Endometrial microvascular endothelial cells (primary cell): ENCODE results near the gene SMIM43. TPM values are rescaled to one million over a fixed set of nuclear protein-coding genes. Genes with fewer than 3 reads are reported as not detected.

Source experiments
- in situ Hi-C: cut with HindIII; loops from 2 replicates; pipeline ENCODE4 v1.10.0; 2017; ENCODE audit warnings: low sequenced_read_pairs, low pct_unique_long_range_greater_than_20kb; ENCODE audit errors: inconsistent ontology term
- total RNA-seq: library from RNA; depleted of rRNA; stranded (reverse); fragments of >200 nt; gene quantifications from one replicate; pipeline ENCODE4 v1.2.3, GENCODE V29; 2015; ENCODE audit errors: inconsistent ontology term

The SMIM43 gene
- 2.6 TPM for total RNA-seq

DNA sequence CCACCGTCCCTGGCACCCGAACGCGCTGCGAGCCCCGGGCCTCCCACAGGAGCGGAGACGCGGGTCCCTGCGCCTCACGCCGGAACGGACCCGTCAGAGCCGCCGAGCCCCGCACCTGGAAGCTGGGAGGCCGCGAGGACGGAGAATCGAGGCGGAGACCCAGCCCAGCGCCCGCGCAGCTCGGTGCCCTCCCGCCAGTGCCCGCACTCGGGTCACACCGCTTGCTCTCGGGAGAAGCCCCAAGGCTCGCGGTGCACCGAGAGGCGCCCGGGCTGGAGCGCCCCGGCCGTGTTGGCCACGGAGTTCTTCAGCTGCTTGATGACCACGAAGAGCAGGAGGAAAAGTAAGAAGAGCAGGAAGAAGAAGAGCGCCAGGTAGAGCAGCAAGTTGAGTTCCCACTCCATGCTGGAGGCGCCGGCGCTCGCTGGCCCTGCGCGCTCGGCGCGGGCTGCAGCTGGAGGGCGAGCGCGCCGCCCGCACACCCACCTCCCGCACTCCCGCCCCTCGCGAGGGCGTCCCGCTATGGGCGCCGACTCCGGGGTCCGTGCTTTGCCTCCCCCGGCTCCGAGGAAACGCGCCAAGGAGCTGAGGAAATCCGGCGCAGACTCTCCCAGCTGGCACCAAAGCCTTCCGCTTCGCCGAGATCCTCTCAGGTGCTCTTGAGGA is at the start of gene SMIM43:
Gene SMIM43 (minus strand): TSS at position 463 of the 666 bp plus-strand sequence. CDS start 59 bp downstream, at position 404.
- in situ Hi-C loops: no loop called here

DNA sequence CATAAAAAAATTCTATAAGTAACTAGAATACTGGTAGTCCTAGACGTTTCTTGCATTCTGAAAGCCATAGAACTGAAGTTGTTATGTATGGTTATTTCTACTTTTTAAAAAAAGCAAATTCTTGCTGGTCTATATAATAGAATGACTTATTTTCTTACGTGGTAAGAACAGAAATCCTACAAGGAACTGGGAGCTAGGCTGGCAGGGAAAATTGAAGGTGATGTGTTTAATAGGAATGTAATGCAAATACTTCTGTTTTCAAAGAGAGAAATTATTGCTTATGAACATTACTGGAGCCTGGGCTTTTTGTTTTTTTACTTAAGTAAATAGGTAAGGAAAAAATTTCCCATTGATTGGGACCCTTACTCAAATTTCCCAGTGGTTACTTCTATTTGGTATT is 49.8 kb upstream of the SMIM43 start:
- in situ Hi-C loops: no loop called here

DNA sequence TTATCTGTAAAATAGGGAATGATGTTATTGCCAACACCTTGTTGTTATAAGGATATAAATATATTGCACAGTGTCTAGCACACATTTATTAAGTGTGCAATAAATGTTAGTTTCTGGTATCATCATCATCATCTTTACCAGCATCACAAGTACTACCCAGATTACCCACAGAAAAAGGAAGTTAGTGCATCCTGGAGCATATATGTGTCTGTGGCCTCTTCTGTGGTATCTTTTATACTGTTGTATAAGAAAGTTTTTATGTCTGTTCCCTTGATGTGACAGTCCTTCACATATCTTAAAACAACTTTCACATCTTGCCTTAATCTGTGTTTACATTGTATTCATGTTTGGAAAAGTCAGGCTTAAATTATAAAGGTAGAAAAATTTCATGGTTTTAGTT is 46.2 kb upstream of the SMIM43 start:
- in situ Hi-C loops: no loop called here

DNA sequence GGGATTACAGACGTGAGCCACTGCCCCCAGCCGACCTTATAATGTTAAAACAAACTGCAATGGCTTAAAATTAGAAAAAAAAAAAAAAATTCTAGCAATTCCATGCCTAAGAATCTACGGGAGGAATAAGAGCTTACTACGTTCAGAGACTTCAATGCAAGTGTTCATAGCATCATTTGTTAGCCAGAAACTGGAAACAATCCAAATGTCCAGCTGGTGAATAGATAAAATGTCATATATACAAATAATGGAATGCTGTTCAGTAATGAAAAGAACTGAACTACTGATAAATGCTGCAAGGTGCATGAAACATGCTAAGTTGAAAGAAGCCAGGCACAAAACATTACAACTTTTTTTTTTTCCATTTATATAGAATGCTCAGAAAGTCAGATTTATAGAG is 41.4 kb upstream of the SMIM43 start:
- in situ Hi-C loops: no loop called here

DNA sequence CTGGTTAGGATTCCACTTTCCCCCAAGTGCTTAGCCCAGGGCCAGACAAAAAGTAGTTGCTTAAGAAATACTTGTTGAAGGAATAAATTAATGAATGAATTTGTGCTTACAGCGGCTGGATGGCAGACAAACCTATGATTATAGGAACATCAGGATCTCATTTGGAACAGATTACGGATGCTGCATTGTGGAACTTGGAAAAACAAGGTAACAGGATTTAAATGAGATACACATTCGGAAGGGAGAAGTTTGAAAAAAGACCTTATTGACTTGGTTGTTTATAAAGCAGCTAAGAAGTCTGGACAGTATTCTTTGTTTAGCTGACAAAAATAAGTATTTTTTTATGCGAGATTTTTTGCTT is 36.7 kb upstream of the SMIM43 start:
- in situ Hi-C loops: no loop called here

DNA sequence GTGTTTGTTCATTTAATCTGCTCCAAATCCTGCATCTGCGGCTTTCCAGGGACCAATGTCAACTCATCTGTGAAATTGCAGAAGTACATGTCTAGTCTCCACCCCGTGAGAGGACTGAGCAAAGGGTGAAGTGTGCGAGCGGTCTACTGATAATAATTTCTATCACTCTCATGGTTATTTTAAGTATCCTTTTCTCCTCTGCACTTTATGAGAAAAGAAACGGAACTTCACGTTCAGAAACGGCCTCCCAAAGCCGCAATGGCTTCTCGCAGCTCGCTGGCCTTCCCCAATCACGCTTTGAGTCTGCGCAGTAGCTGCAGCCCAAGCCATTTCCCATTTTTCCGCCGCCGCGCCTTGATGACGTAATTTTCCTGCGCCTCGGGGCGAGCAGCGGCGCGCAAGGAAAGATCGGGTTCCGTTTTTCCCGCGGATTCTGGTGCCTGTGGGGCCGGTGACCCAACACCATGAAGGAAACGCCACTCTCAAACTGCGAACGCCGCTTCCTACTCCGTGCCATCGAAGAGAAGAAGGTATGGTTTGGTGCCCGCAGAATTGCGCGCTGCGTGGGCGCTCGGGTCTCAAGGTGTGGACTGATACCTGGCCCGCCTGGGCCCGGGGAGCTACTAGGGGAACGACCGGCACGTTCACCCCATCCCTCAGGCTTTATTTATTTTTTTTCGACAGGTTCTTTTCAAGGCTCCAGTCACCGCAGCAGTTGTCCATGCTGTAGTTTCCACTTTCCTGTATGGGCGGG is 36.2 kb upstream of the SMIM43 start, which contains the start of gene EXOSC9:
Gene EXOSC9 (plus strand): TSS at position 363 of the 754 bp plus-strand sequence. CDS start 102 bp downstream, at position 465.
- in situ Hi-C loops: no loop called here

DNA sequence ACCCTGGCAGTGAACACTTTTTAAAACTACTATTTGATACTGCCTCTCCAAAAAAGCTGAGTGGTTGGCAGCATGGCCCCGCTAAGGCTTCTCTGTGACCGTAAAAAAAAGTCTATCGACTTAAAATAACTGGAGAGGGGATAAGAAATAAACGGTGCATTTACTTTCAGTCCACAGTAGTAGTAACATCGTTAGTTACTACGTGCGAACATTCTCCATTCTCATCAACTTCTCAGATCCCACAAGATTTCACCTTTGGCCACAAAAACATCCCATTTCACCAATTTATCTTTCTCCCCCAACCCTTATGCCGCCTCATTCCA is 35.6 kb upstream of the SMIM43 start:
- in situ Hi-C loops: no loop called here

DNA sequence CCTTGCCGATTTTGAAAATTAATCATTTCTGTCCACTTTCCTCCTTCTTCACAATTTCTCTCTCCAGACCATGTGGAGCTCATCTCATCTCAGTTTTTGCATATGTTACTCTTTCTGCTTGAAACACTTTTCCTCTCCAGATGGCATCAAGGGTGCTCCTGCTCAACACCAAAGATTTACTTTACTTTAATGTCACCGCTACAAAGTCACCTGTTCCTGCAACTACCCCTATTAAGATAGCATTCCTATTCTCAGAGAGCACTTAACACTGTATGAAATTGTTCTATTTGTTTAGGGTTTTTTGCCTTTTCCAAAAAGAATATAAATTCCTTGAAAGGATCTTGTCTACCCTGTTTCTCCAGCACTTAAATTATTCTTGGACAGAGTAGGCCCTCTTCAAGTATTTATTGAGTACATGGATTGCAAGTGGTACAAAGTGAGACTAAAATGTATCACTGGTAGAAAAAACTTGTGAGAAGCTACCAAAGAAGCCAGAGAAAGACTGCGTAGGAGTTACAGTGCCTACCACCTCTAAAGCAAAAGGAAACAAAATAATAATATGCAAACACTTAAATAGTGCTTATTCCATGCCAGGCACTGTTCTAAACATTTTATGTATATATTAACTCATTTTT is 35.0 kb upstream of the SMIM43 start:
- in situ Hi-C loops: no loop called here

DNA sequence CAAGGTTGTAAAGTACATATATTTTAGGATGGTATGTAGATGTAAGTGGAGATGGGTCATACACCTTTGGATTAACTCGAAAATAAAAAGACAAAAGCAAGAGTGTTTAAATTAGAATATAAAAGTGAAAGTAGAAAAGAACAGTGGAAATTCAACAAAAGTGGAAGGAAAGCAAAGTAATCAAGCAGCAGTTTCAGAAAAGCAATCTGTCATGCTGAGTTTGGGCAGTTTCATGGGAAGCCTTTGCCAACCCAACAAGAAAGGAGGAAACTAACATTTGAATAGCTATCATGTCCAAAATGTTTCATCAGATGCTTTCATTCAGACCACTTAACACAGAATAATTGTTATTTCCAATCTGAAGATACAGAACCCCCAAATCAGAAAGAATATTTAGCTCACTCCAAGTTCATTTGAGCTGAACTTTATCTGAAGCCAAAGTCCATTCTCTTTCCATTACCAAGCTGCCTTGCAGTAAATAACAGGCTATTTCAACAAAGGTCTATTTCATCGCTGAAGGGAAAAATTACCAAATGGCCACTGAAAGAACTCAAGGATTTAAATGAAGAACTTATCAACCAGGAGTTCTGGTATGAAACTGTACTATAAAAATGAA is 34.4 kb upstream of the SMIM43 start:
- in situ Hi-C loops: no loop called here

DNA sequence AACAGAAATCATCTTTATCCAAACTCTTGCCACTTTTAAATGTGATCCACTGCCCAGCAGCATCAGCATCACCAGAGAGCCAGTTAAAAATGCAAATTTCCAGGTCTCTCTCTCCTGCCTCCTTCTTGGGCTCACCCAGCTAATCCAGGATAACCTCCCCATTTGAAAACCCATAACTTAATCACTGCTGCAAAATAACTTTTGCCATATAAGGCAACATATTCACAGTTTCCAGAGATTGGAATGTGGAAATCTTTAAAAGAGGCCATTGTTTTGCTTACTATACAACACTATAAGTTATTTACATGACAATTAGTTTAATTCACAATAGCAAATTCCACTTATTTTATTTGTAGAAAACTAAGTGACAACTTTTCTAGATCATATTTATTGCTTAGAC is 31.3 kb upstream of the SMIM43 start:
- in situ Hi-C loops: no loop called here

DNA sequence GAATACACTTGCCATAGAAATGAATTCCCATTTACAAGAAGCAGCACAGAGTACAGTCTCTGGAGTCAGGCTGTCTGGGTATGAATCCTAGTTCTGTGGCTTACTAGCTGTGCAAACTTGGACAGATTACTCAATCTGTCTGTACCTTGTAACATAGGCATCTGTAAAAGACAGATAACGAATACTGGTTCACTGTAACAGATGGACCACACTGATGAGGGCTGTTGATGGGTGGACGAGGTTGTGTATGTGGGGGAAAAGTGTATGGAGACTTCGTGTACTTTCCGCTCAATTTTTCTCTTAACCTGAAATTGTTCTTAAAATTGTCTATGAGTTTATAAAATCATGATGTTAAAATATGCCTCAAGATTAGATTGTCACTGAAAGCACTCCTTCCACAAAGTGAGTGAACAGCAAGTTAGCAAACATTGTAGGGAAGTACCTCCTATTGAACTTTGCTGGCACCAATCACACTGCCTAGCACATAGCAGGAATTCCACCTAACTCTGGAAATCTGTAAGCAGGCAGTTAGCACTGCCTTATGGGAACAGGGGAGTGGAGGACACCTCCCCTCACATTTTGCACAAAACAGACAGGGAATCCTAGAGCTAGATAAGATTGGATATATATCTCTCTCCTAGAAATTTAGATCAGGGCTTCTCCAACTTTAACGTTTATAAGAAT is 29.7 kb upstream of the SMIM43 start:
- in situ Hi-C loops: no loop called here

DNA sequence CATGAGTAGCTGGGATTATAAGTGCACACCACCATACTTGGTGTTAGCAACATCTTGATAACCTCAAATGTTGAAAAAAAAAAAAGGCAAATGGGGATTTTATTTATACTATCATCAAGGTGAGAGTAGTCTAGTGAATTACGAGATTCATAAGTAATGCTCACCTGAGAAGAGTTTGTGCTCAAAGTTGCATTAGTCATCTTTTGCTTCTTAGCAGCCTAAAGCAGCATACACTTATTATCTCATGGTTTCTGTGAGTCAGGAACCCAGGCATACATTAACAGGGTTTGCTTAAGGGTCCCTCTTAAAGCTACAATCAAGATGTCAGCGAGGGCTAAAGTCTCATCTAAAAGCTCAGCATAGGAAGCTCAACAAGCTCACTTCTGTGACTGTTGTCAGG is 28.0 kb upstream of the SMIM43 start:
- in situ Hi-C loops: no loop called here

DNA sequence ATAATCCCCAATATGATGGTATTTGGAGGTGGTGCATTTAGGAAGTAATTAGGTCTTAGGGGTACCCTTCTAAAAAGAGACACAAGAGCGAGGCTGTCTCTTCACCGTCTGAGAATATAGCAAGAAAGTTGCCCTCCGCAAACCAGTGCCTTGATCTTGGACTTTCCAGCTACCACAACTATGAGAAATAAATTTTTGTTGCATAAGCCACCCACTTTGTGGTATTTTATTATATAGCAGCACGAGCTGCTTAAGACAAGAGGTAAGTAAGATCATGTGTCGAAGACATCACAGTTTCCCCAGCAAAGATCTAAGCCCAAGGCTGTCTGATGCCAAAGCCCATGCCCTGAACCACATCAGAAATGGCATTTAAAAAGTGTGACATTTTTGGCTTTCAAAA is 26.5 kb upstream of the SMIM43 start:
- in situ Hi-C loops: no loop called here

DNA sequence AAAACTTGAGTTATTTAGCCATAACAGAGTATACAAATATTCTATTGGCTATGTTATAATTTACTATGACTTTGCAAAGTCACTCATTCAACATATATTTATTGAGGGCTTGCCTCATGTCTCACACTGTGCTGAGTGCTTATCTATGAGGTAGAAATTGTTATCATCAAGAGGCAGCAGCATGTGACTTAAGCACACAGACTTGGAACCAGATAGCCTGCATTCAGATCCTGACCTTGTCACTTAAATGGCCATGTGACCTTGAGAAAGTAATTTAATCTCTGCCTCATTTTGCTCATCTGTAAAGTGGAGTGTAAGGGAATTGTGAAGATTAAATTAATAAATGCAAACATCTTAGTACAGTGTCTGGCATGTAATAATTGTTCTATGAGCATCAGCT is 26.0 kb upstream of the SMIM43 start:
- in situ Hi-C loops: no loop called here

DNA sequence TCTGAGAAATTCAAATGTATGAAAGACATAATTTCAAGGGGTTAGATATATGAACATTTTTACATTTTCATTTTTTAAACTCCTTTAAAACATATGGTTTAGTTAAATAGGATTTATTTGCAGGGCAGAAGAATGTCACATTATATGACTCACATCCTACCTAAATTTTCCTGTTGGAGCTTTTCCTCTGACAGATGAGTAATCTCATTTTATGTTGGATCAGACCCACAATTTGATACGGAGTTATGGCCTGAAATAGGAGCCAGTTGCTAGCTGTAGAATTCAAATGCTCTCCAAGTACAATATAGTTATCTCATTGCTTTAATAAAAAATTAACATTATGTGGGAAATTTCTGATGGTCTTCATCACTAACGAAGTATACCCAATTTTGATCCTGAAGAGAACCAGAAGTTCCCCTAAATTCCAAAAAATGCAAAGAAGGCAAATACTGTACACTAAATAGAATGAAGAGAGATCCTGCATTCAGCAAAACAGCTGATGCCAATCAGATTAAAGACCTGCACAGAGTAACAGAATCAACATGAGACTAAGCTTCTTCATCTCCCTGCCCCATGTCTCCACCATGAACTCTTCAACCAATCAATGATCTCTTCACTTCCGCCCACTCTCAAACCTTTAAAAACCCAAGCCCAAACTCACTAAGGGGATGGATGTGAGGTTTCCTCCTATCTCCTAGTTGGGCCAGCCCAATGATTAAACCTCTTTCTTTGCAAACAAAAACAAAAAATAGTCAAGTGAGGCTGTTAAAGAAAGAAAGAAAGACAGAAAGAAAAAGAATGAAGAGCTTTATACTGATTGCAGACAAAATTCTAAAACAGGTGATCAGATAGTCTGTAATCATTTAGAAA is 25.2 kb upstream of the SMIM43 start:
- in situ Hi-C loops: loop anchor here (10.0 kb wide), 1 partner anchor 75 kb away; no protein-coding TSS in a partner anchor

DNA sequence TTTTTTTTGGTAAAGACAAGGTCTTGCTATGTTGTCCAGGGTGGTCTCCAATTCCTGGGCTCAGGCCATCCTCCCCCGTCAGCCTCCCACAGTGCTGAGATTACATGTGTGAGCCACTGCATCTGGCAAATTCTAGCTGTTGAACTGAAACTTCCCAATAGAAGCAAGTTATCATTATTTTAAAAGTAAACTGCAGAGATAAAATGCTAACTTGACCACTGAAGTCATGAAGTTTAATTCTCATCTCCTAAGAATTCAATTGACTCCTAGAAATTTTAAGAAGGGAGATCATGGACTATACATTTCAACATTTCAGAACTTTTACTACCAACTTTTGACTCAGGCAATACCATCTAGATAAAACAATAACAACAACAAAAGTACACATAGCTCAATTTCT is 24.5 kb upstream of the SMIM43 start:
- in situ Hi-C loops: loop anchor here (10.0 kb wide), 1 partner anchor 75 kb away; no protein-coding TSS in a partner anchor

DNA sequence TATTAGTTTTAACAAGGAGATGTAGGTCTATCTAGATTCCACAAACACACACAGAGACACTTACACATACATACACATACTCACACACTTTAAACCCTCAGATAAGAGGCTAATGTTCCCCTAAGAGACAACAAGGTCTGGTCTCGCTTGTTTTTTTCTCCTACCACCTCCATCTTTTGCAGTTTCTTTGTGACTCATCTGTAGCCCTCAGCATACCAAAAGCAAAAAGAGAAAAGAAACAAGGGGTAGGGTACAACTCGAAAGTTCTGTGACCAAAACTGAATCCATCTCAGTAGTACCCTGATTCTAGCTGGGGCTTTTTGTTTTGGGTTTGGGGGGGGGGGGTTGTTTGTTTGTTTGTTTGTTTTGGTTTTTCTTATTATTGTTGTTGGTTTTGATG is 23.9 kb upstream of the SMIM43 start:
- in situ Hi-C loops: loop anchor here (10.0 kb wide), 1 partner anchor 74 kb away; no protein-coding TSS in a partner anchor

DNA sequence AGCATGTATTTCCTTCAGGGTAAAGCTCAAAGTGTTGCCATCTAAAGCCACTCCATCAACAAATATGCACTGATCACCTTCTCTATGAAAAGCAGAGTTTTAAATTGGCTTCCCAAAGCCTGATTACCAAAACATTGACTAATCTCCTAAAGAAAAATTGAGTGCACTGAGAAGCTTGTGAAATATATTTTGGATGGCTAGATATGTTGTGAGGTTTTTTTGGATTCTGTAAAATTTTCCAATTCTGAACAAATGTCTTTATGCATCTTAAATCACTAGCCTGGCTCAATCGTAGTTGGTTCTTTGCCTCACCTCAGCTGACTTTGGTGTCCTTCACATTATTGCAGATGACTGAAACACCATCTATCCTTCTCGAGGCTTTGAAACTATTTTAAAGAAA is 21.3 kb upstream of the SMIM43 start:
- in situ Hi-C loops: loop anchor here (10.0 kb wide), 1 partner anchor 71 kb away; no protein-coding TSS in a partner anchor
